ENCODE measurements around the gene DTNBP1. TPM values are rescaled to one million over a fixed set of nuclear protein-coding genes. Genes with fewer than 3 reads are reported as not detected.

DTNBP1 gene
- total RNA-seq, 2 donors from 2014 or later, result 9.0 to 14.1 TPM

- no peaks in the 10 kb centered on the region for H3K36me3 ChIP-seq
- H3K27ac ChIP-seq, result no peak overlapping the region
- DNase-seq (ENCODE audit: low spot score), result no peak
- intact Hi-C loops (cut with DNase I), result no loop called here
- no peak for TF ChIP-seq POLR2A (IDR thresholded peaks at IDR 0.05)
- TF ChIP-seq POLR2AphosphoS5 (IDR thresholded peaks at IDR 0.05), result no peak
- TF ChIP-seq, protein P1, sequence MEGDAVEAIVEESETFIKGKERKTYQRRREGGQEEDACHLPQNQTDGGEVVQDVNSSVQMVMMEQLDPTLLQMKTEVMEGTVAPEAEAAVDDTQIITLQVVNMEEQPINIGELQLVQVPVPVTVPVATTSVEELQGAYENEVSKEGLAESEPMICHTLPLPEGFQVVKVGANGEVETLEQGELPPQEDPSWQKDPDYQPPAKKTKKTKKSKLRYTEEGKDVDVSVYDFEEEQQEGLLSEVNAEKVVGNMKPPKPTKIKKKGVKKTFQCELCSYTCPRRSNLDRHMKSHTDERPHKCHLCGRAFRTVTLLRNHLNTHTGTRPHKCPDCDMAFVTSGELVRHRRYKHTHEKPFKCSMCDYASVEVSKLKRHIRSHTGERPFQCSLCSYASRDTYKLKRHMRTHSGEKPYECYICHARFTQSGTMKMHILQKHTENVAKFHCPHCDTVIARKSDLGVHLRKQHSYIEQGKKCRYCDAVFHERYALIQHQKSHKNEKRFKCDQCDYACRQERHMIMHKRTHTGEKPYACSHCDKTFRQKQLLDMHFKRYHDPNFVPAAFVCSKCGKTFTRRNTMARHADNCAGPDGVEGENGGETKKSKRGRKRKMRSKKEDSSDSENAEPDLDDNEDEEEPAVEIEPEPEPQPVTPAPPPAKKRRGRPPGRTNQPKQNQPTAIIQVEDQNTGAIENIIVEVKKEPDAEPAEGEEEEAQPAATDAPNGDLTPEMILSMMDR (IDR thresholded peaks at IDR 0.05), result no peak
- no peaks in the 10 kb centered on the region for H3K9me3 ChIP-seq
- WGBS, result 77% methylated on average over 17 of the region's 17 CpGs
- no peaks in the 10 kb centered on the region for H3K27me3 ChIP-seq (replicated peaks; ENCODE audit: insufficient read depth)
- no peak overlapping the region for H3K4me3 ChIP-seq
- H3K4me1 ChIP-seq (replicated peaks), result no peaks in the 10 kb centered on the region
Observed at GRCh38 chr6:15569035-15569995, 93.5 kb downstream of the DTNBP1 start.

DNA sequence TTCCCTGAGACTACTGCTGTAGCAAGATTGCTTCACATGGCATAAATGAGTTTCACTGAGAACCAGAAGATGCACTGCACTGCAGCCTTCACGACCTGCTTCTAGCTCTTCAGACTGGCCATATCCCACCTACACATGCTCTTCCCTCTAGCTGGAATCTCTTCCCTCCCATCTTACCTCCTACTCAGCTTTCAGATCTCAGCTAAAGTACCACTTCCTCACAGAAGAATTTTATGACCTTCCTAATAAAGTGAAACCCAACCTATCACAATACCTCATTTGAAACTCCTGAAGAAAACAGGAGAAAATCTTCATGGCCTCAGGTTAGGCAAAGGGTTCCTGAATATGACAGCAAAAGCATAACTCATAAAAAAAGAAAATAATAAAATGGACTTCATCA lies 99.9 kb downstream of the DTNBP1 start:
- intact Hi-C loops (cut with DNase I), result no loop called here
- Histone ChIP-seq H3K9me3 (no peaks in the 10 kb centered on the region), H3K27me3 (replicated peaks; ENCODE audit: insufficient read depth) (no peaks in the 10 kb centered on the region), H3K27ac (no peak overlapping the region), H3K36me3 (no peaks in the 10 kb centered on the region), H3K4me1 (replicated peaks) (no peaks in the 10 kb centered on the region), H3K4me3 (no peak overlapping the region)
- TF ChIP-seq, protein P1 (IDR thresholded peaks at IDR 0.05), result no peak
- TF ChIP-seq POLR2A (IDR thresholded peaks at IDR 0.05) (no peak), POLR2AphosphoS5 (IDR thresholded peaks at IDR 0.05) (no peak)
- 44% methylated on average over 1 of the region's 1 CpG for WGBS
- no peak for DNase-seq (ENCODE audit: low spot score)

DNA sequence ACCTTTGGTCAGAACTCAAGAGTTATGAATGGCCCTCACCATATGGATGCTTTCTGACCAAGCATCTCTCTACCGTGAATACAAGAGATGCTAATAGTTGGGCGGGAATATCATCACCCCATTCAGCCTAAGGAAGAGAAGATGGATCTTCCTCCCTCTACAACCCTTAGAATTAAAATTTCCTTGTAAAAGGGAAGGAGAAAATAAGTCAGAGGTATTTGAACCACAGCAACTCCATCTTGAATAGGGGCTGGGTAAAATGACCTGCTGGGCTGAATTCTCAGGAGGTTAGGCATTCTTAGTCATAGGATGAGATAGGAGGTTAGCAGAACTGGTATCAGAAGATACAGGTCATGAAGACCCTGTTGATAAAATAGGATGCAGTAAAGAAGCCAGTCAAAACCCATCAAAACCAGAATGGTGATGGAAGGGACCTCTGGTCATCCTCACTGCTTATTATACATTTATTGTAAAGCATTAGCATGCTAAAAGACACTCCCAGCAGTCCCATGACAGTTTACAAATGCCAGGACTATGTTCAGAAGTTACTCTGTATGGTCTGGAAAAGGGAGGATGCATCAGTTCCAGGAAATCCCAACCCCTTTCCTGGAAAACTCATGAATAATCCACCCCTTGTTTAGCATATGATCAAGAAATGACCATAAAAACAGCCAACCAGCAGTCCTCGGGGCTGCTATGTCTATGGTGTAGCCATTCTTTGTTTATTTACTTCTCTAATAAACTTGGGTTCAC lies 101.2 kb downstream of the DTNBP1 start:
- intact Hi-C loops (cut with DNase I), result no loop called here
- TF ChIP-seq, protein P1 (IDR thresholded peaks at IDR 0.05), result no peak
- no peak for TF ChIP-seq POLR2AphosphoS5 (IDR thresholded peaks at IDR 0.05)
- TF ChIP-seq POLR2A (IDR thresholded peaks at IDR 0.05), result no peak
- Histone ChIP-seq H3K4me3 (no peak overlapping the region), H3K27ac (no peak overlapping the region), H3K4me1 (replicated peaks) (no peaks in the 10 kb centered on the region), H3K27me3 (replicated peaks; ENCODE audit: insufficient read depth) (no peaks in the 10 kb centered on the region), H3K36me3 (no peaks in the 10 kb centered on the region), H3K9me3 (no peaks in the 10 kb centered on the region)
- WGBS, result 81% methylated on average over 3 of the region's 3 CpGs
- DNase-seq (ENCODE audit: low spot score), result no peak

GRCh38 chr6:15560713-15561112 lies 102.1 kb downstream of the DTNBP1 start:
- Histone ChIP-seq H3K4me1 (replicated peaks) (no peaks in the 10 kb centered on the region), H3K9me3 (no peaks in the 10 kb centered on the region), H3K27ac (no peak overlapping the region), H3K27me3 (replicated peaks; ENCODE audit: insufficient read depth) (no peaks in the 10 kb centered on the region), H3K36me3 (no peaks in the 10 kb centered on the region), H3K4me3 (no peak overlapping the region)
- TF ChIP-seq POLR2A (IDR thresholded peaks at IDR 0.05), result no peak
- no peak for TF ChIP-seq POLR2AphosphoS5 (IDR thresholded peaks at IDR 0.05)
- TF ChIP-seq, protein P1 (IDR thresholded peaks at IDR 0.05), result no peak
- intact Hi-C loops (cut with DNase I), result no loop called here
- DNase-seq (ENCODE audit: low spot score), result no peak
- WGBS, result 87% methylated on average over 1 of the region's 1 CpG

Data from prostate gland (tissue), 2 donors.